H1 (cell line): ENCODE results near the gene HDAC10.

Experiments used
- EP300 ChIP-seq, 2 experiments: IDR thresholded peaks; 1 replicate in 1 of 2; 2 replicates in 1 of 2; pipeline ENCODE4 v1.6.1; 2011 to 2012; ENCODE audit warnings: low read depth in 2 of 2, low read length in 2 of 2, mild to moderate bottlenecking in 2 of 2, borderline replicate concordance in 1 of 2, inconsistent platforms in 1 of 2, moderate library complexity in 1 of 2
- EZH2 ChIP-seq: fragments of 200-600 bp; sonication (generic); IDR thresholded peaks from 2 replicates; pipeline ENCODE4 v1.7.1; 2012; ENCODE audit warnings: low read depth, mild to moderate bottlenecking, moderate library complexity, low read length, inconsistent platforms; ENCODE audit not compliant: severe bottlenecking
- FOSL1 ChIP-seq: IDR thresholded peaks from 2 replicates; pipeline ENCODE4 v1.6.1; 2011; ENCODE audit warnings: mild to moderate bottlenecking, low read depth, low read length, moderate library complexity; ENCODE audit not compliant: insufficient read depth
- HDAC2 ChIP-seq, 2 experiments: fragments of 300-600 bp in 1 of 2; sonication (generic) in 1 of 2; IDR thresholded peaks; 2 replicates each; pipeline ENCODE4 v1.6.1; 2011 to 2012; ENCODE audit warnings: low read depth in 2 of 2, low read length in 2 of 2, mild to moderate bottlenecking in 2 of 2, moderate library complexity in 2 of 2, borderline replicate concordance in 1 of 2, inconsistent platforms in 1 of 2
- NRF1 ChIP-seq: IDR thresholded peaks from 2 replicates; pipeline ENCODE4 v1.6.1; 2011; ENCODE audit warnings: mild to moderate bottlenecking, low read depth, low read length, improper control_type of control experiment
- POLR2AphosphoS5 ChIP-seq: IDR thresholded peaks from 2 replicates; pipeline ENCODE4 v1.6.1; 2011; ENCODE audit warnings: low read depth, low read length
- SP2 ChIP-seq: IDR thresholded peaks from 2 replicates; pipeline ENCODE4 v1.6.1; 2012; ENCODE audit warnings: mild to moderate bottlenecking, low read length, inconsistent platforms
- YY1 ChIP-seq: IDR thresholded peaks from 2 replicates; pipeline ENCODE4 v1.6.1; 2011; ENCODE audit warnings: low read depth, mild to moderate bottlenecking, low read length
- TF ChIP-seq, protein P1 (sequence below), 3 experiments: IDR thresholded peaks; 1 replicate in 2 of 3; 2 replicates in 1 of 3; pipeline versions ENCODE4 v1.5.1 to v1.6.1; 2011; ENCODE audit warnings: low read length in 3 of 3, mild to moderate bottlenecking in 3 of 3, inconsistent platforms in 2 of 3, low read depth in 1 of 3, moderate library complexity in 1 of 3; ENCODE audit not compliant: insufficient read depth in 1 of 3; ENCODE audit errors: control extremely low read depth in 1 of 3

DNA sequence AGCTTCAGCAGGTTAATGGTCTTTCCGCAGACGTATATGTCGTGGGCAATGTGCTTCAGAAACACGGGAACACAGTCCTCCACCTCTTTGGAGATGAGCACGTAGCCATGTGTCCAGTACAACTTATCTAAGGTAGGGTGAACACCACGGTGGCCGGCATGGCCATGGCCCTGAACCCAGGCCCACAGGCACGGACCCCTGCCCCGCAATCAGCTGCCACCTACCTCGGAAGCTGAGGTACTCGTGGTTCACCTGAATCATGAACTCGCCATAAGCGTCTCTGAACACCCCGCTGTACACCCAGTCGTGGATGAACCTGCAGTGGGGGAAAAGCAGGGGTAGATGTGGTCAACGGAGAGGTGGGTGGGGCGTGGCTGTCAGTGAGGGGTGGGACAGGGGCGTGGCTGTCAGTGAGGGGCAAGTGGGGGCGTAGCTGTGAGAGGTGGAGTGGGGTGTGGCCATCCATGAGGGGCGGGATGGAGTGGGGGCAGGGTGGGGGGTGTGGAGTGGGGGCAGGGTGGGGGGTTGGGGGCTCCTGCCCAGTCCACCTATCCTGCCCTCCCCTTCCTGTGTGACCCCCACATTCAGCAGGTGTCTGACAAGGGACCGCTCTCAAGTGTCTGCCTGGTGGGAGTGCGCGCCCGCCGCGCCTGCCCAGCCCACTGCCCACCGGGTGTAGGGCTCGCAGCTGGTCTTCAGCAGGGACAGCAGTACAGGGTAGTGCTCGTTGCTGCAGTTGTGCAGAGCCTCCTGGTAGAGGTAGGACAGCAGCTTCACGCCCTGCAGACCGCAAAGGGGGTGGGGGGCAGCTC lies 24.8 kb downstream of the HDAC10 start:
- no peak for TF ChIP-seq POLR2AphosphoS5
- no peak for TF ChIP-seq SP2
- no peak for TF ChIP-seq FOSL1
- TF ChIP-seq EZH2 = no peak
- TF ChIP-seq YY1 = no peak
- TF ChIP-seq, protein P1, sequence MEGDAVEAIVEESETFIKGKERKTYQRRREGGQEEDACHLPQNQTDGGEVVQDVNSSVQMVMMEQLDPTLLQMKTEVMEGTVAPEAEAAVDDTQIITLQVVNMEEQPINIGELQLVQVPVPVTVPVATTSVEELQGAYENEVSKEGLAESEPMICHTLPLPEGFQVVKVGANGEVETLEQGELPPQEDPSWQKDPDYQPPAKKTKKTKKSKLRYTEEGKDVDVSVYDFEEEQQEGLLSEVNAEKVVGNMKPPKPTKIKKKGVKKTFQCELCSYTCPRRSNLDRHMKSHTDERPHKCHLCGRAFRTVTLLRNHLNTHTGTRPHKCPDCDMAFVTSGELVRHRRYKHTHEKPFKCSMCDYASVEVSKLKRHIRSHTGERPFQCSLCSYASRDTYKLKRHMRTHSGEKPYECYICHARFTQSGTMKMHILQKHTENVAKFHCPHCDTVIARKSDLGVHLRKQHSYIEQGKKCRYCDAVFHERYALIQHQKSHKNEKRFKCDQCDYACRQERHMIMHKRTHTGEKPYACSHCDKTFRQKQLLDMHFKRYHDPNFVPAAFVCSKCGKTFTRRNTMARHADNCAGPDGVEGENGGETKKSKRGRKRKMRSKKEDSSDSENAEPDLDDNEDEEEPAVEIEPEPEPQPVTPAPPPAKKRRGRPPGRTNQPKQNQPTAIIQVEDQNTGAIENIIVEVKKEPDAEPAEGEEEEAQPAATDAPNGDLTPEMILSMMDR (IDR thresholded peaks at IDR 0.05; ENCODE audit: control extremely low read depth in 1 of 3, insufficient read depth in 1 of 3, low read depth in 1 of 3, low read length in 3 of 3) = no peak
- TF ChIP-seq NRF1 = no peak
- TF ChIP-seq HDAC2 (IDR thresholded peaks at IDR 0.05; ENCODE audit: borderline replicate concordance in 1 of 2, low read depth in 2 of 2, low read length in 2 of 2) = no peak
- TF ChIP-seq EP300 (IDR thresholded peaks at IDR 0.05; ENCODE audit: borderline replicate concordance in 1 of 2, low read depth in 2 of 2, low read length in 2 of 2) = no peak
